B cell (primary cell): ENCODE data around the gene RAD23B. TPM values are rescaled to one million over a fixed set of nuclear protein-coding genes. Genes with fewer than 3 reads are reported as not detected.

Source experiments
- ATAC-seq: fragments of 200-7000 bp; cut with Tn5 transposase; one replicate; pipeline ENCODE4 v1.10.0; 2021; ENCODE audit warnings: low read depth, mild to moderate bottlenecking, moderate number of reproducible peaks, moderate library complexity
- CTCF ChIA-PET: fragments of 350-600 bp; sonication (Branson Sonifier 250); formaldehyde crosslinking; loops from one replicate; lab custom pipeline; 2021; ENCODE audit warnings: antibody characterized with exemption, inconsistent platforms; lab: Charles Lee
- POLR2A ChIA-PET: fragments of 350-600 bp; sonication (Branson Sonifier 250); formaldehyde crosslinking; loops from one replicate; lab custom pipeline; 2021; ENCODE audit warnings: antibody characterized with exemption; lab: Charles Lee
- DNase-seq: peaks from one replicate; pipeline ENCODE4 v3.0.0; 2013
- H2AFZ ChIP-seq: 2 replicates; pipeline ENCODE4 v1.6.1; 2012; ENCODE audit warnings: mild to moderate bottlenecking, low read depth, low read length; ENCODE audit not compliant: insufficient read depth, poor library complexity, severe bottlenecking
- H3K27ac ChIP-seq, 2 donors: 1 replicate in 1 of 2; 2 replicates in 1 of 2; pipeline ENCODE4 v1.5.1; 2012 to 2013; ENCODE audit warnings: low read length in 2 of 2, mild to moderate bottlenecking in 2 of 2, moderate library complexity in 1 of 2
- H3K27me3 ChIP-seq, 4 experiments: fragments of 200-600 bp in 1 of 4; sonication (generic) in 1 of 4; replicated peaks in 1 of 4; 1 replicate in 2 of 4; 2 replicates in 2 of 4; pipeline versions ENCODE4 v1.6.1 to v1.7.0; 2013 to 2016; ENCODE audit warnings: low read length in 3 of 4, mild to moderate bottlenecking in 2 of 4, mixed read lengths in 1 of 4, moderate library complexity in 1 of 4; ENCODE audit not compliant: insufficient read depth in 4 of 4, control insufficient read depth in 3 of 4; ENCODE audit errors: control extremely low read depth in 1 of 4
- H3K36me3 ChIP-seq, 2 experiments: replicated peaks in 1 of 2; 1 replicate in 1 of 2; 2 replicates in 1 of 2; pipeline versions ENCODE4 v1.6.1 to v1.7.1; 2013; ENCODE audit warnings: low read length in 1 of 2; ENCODE audit not compliant: insufficient read depth in 2 of 2, control insufficient read depth in 1 of 2; ENCODE audit errors: control extremely low read depth in 1 of 2, extremely low read depth in 1 of 2
- H3K4me1 ChIP-seq, 2 donors: fragments of 200-600 bp in 1 of 2; sonication (generic) in 1 of 2; 1 replicate in 1 of 2; 2 replicates in 1 of 2; pipeline versions ENCODE4 v1.5.1 to v1.6.1; 2013 to 2017; ENCODE audit warnings: low read length in 2 of 2; ENCODE audit not compliant: control insufficient read depth in 2 of 2, insufficient read depth in 2 of 2
- H3K4me2 ChIP-seq: replicated peaks from 2 replicates; pipeline ENCODE3; 2012; ENCODE audit warnings: mild to moderate bottlenecking, low read depth, low read length; ENCODE audit not compliant: poor library complexity, severe bottlenecking
- H3K4me3 ChIP-seq, 5 experiments: fragments of 200-600 bp in 1 of 5; sonication (generic) in 1 of 5; 1 replicate in 3 of 5; 2 replicates in 2 of 5; pipeline versions ENCODE4 v1.5.1 to v1.7.0; 2011 to 2016; ENCODE audit warnings: low read length in 4 of 5, mild to moderate bottlenecking in 4 of 5, low read depth in 2 of 5, control low read depth in 1 of 5, moderate library complexity in 1 of 5; ENCODE audit not compliant: insufficient read depth in 1 of 5; ENCODE audit errors: control extremely low read depth in 1 of 5, extremely low read depth in 1 of 5
- H3K79me2 ChIP-seq: fragments of 200-600 bp; sonication (generic); one replicate; pipeline ENCODE4 v1.6.0; 2016; ENCODE audit warnings: low read length; ENCODE audit not compliant: control insufficient read depth, insufficient read depth
- H3K9ac ChIP-seq: fragments of 200-600 bp; sonication (generic); 2 replicates; pipeline ENCODE4 v1.6.1; 2017; ENCODE audit warnings: mild to moderate bottlenecking, low read length, moderate library complexity
- H3K9me3 ChIP-seq, 3 donors: one replicate each; pipeline versions ENCODE4 v1.6.1 to v1.7.1; 2013; ENCODE audit warnings: low read length in 2 of 3; ENCODE audit not compliant: control insufficient read depth in 2 of 3, insufficient read depth in 1 of 3; ENCODE audit errors: control extremely low read depth in 1 of 3
- H4K20me1 ChIP-seq: 2 replicates; pipeline ENCODE4 v1.6.0; 2012; ENCODE audit warnings: mild to moderate bottlenecking, low read length; ENCODE audit not compliant: insufficient read depth, control insufficient read depth, poor library complexity, severe bottlenecking
- H3K27ac Mint-ChIP-seq: one replicate; pipeline ENCODE4 v1.8.0; 2021; ENCODE audit warnings: mixed read lengths
- H3K27me3 Mint-ChIP-seq: one replicate; pipeline ENCODE4 v1.8.0; 2021; ENCODE audit warnings: mixed read lengths
- H3K4me1 Mint-ChIP-seq: one replicate; pipeline ENCODE4 v1.8.0; 2021; ENCODE audit warnings: mixed read lengths
- H3K4me3 Mint-ChIP-seq: one replicate; pipeline ENCODE4 v1.8.0; 2021; ENCODE audit warnings: mixed read lengths
- H3K9me3 Mint-ChIP-seq: one replicate; pipeline ENCODE4 v1.8.0; 2022; ENCODE audit warnings: mixed read lengths; ENCODE audit not compliant: insufficient read depth
- EZH2 ChIP-seq: IDR thresholded peaks from 2 replicates; pipeline ENCODE4 v1.6.1; 2012; ENCODE audit warnings: borderline replicate concordance, low read depth, mild to moderate bottlenecking, moderate library complexity, low read length; ENCODE audit not compliant: insufficient read depth, poor library complexity, severe bottlenecking
- WGBS: methylation state at CpG from one replicate; pipeline ENCODE4 v1.1.5; 2013; ENCODE audit warnings: missing lambda C conversion rate; ENCODE audit not compliant: insufficient coverage; 5-methylcytosine and 5-hydroxymethylcytosine counted together
- intact Hi-C: fragments of 100-400 bp; cut with micrococcal nuclease; formaldehyde crosslinking; loops from one replicate; pipeline ENCODE4 v1.10.0; 2022
- polyA plus RNA-seq: library from polyadenylated mRNA; depleted of rRNA; stranded (reverse); fragments of >200 nt; gene quantifications from 2 replicates; pipeline ENCODE4 v1.2.3, GENCODE V29; 2012
- total RNA-seq, 2 donors: library from RNA; stranded (reverse); fragments of 120-200 nt in 1 of 2; gene quantifications; 1 replicate in 1 of 2; 2 replicates in 1 of 2; pipeline versions ENCODE4 v1.2.3 to v1.2.4, GENCODE V29; 2013 to 2022
- TF ChIP-seq, protein P1 (sequence below): fragments of 200-600 bp; IDR thresholded peaks from one replicate; pipeline ENCODE4 v1.8.0; 2022; ENCODE audit warnings: antibody characterized with exemption, mild to moderate bottlenecking

RAD23B gene
- total and polyA plus RNA-seq, 2 donors (not counting 1 experiment from before 2014, with no cell fraction given), result 36.8 to 78.2 TPM

DNA sequence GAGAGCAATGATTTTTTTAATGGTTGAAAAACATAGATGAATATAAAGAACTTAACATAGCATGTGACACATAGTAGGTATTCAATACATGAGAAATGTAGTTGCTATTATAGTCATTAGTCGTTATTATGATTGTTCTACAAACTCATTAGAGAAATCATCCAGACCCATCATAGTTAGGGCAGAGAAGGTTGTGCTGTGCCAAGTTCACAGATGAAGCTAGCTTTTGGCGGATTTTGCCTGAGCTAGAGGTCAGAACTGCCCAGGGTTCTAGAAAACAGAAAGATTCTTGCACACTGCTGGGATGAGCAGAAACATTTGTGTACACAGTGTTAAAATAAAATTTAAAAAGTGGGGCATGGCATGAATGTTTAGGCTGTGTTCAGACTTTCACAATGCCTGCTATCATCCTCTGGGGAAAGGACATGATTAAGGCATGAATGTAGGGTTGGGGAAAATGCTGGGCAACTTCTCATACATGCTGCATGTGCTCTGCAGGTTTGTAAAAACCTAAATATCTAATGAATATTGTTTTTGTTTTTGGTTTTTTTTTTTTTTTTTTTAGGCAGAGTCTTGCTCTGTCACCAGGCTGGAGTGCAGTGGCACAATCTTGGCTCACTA, 33.3 kb upstream of the RAD23B start:
- TF ChIP-seq, protein P1, sequence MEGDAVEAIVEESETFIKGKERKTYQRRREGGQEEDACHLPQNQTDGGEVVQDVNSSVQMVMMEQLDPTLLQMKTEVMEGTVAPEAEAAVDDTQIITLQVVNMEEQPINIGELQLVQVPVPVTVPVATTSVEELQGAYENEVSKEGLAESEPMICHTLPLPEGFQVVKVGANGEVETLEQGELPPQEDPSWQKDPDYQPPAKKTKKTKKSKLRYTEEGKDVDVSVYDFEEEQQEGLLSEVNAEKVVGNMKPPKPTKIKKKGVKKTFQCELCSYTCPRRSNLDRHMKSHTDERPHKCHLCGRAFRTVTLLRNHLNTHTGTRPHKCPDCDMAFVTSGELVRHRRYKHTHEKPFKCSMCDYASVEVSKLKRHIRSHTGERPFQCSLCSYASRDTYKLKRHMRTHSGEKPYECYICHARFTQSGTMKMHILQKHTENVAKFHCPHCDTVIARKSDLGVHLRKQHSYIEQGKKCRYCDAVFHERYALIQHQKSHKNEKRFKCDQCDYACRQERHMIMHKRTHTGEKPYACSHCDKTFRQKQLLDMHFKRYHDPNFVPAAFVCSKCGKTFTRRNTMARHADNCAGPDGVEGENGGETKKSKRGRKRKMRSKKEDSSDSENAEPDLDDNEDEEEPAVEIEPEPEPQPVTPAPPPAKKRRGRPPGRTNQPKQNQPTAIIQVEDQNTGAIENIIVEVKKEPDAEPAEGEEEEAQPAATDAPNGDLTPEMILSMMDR, result no peak
- TF ChIP-seq EZH2, result no peak
- no peak overlapping the region for H3K4me2 ChIP-seq
- H3K79me2 ChIP-seq, result no peaks in the 10 kb centered on the region
- CTCF ChIA-PET, result interaction anchor here (1.1 to 2.2 kb wide), 2 partner anchors 10 to 92 kb away, joined by 3 to 10 read pairs; no protein-coding TSS in a partner anchor
- H3K4me1 ChIP-seq, result no peaks in the 10 kb centered on the region
- intact Hi-C loops, result loop anchor here (5.0 kb wide), 1 partner anchor 38 kb away; no protein-coding TSS in a partner anchor
- POLR2A ChIA-PET, result no interaction called here
- H3K27ac ChIP-seq, result no peak overlapping the region
- ATAC-seq, result no peak
- no peak for DNase-seq
- no peaks in the 10 kb centered on the region for H4K20me1 ChIP-seq
- H3K4me3 ChIP-seq, result no peak overlapping the region
- no peak overlapping the region for H3K27ac Mint-ChIP-seq
- peaks cover 3% of the 10 kb centered on the region for H3K9me3 Mint-ChIP-seq
- no peak overlapping the region for H3K9ac ChIP-seq
- no peak overlapping the region for H2AFZ ChIP-seq
- H3K27me3 ChIP-seq, result peaks cover 0 to 11% (median 5%) of the 10 kb centered on the region in 4 experiments
- no peaks in the 10 kb centered on the region for H3K36me3 ChIP-seq
- no peaks in the 10 kb centered on the region for H3K9me3 ChIP-seq
- H3K4me3 Mint-ChIP-seq, result no peak overlapping the region
- peaks cover 37% of the 10 kb centered on the region for H3K27me3 Mint-ChIP-seq
- 83% methylated on average over 1 of the region's 2 CpGs for WGBS
- H3K4me1 Mint-ChIP-seq, result no peaks in the 10 kb centered on the region

DNA sequence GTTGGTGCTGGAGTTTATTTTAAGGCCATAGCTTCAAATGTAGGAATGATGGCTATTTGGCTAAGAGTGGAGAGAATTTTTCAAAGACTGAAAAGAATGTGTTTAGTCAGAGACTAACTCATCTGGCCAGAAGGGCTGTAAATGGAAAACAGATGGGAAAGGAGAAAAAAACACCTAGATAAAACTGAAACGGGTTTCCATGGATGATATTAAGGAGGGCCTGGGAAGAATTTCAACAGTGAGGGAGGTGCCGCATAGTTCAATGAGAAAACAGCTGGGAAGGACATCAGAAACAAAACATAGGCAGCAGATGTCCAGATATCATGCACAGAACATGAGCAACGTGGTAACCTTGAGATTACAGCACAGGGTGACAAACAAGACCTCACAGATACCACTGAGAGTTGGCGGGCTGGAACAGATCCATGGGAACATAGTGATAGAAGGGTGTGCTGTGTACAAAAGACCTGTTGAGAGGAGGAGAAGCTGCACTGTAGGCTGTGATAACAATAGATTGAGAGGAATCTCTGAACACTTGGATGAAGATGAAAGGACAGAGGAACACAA, 31.2 kb upstream of the RAD23B start:
- H3K4me3 Mint-ChIP-seq, result no peak overlapping the region
- POLR2A ChIA-PET, result interaction anchor here (0.6 kb wide), 1 partner anchor 28 kb away, joined by 6 read pairs; no protein-coding TSS in a partner anchor
- no peaks in the 10 kb centered on the region for H3K79me2 ChIP-seq
- ATAC-seq (no peak), DNase-seq (no peak)
- peaks cover 0 to 11% (median 5%) of the 10 kb centered on the region in 4 experiments for H3K27me3 ChIP-seq
- no peaks in the 10 kb centered on the region for H4K20me1 ChIP-seq
- no peak overlapping the region for H2AFZ ChIP-seq
- H3K27me3 Mint-ChIP-seq, result peaks cover 37% of the 10 kb centered on the region
- H3K27ac ChIP-seq, result no peak overlapping the region
- H3K9me3 Mint-ChIP-seq, result peaks cover 3% of the 10 kb centered on the region
- H3K36me3 ChIP-seq, result no peaks in the 10 kb centered on the region
- H3K4me2 ChIP-seq, result no peak overlapping the region
- H3K9ac ChIP-seq, result no peak overlapping the region
- CTCF ChIA-PET, result interaction anchor here (1.0 to 1.5 kb wide), 4 partner anchors 8 to 47 kb away, joined by 3 to 6 read pairs (median 4); no protein-coding TSS in a partner anchor
- no peaks in the 10 kb centered on the region for H3K9me3 ChIP-seq
- WGBS, result 94% methylated on average over 2 of the region's 4 CpGs
- intact Hi-C loops, result loop anchor here (5.0 kb wide), 1 partner anchor 35 kb away; no protein-coding TSS in a partner anchor
- H3K27ac Mint-ChIP-seq, result no peak overlapping the region
- no peak overlapping the region for H3K4me3 ChIP-seq
- no peaks in the 10 kb centered on the region for H3K4me1 Mint-ChIP-seq
- no peaks in the 10 kb centered on the region for H3K4me1 ChIP-seq
- TF ChIP-seq EZH2, result no peak
- TF ChIP-seq, protein P1, result no peak
